GM19324 (cell line): ENCODE measurements around the gene EBI3.
"Not testable (repeated sequence)": the region's sequence is repeated elsewhere in the genome, so short reads cannot be mapped to it uniquely, and the experiment has no call there.

Experiments used
- ATAC-seq: cut with Tn5 transposase; IDR thresholded peaks from one replicate; pipeline ENCODE4 v1.9.1; 2021; ENCODE audit warnings: mild to moderate bottlenecking, moderate library complexity; ENCODE audit not compliant: unreplicated experiment, low FRiP score

Gene EBI3

DNA sequence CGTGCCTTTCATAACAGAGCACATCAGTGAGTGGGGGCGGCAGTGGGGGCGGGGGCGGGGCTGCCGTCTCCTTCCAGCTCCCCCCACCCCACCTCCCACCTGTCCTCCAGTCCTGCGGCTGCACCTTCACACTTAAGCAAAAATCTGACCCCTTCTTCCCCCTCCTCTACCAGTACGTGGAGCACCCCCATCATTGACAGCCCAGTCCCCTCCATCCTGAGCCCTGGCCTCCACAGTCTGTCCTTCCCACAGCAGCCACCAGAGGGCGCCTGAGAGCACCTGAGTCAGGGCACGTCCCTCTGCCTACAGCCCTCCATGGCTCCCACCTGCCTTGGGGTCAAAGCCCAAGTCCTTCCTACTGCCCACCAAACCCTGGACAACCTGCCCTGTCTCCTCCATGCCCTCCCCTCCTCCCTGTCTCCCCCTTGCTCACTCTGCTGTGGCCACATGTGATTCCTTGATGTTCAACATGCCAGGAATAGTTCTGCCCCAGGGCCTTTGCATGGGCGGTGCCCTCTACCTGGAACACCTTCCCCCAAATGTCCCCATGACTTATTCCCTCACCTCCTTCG, 4.0 kb downstream of the EBI3 start:
- no peak for ATAC-seq

DNA sequence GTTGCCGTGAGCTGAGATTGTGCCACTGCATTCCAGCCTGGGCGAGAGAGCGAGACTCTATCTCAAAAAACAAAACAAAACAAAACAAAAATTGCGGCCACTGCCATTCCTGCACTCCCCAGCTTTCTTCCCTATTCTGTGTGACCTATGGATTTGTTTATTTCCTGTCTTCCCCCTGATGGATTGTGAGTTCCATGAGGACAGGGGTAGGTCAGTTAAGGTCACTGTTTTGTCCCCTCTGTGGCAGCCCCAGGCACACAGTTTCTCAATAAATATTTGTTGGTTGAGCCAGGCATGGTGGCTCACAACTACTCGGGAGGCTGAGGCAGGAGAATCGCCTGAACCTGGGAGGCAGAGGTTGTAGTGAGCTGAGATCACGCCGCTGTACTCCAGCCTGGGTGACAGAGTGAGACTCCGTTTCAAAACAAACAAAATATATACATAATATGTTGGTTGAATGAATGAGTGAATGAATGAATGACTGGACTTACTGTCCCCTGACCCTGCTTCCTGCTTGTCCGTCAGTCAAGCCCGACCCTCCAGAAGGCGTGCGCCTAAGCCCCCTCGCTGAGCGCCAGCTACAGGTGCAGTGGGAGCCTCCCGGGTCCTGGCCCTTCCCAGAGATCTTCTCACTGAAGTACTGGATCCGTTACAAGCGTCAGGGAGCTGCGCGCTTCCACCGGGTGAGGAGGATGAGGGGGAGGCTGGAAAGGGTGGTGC, 5.0 kb downstream of the EBI3 start:
- no peak for ATAC-seq

GRCh38 chr19:4234862-4235201, 5.5 kb downstream of the EBI3 start:
- ATAC-seq = no peak

DNA sequence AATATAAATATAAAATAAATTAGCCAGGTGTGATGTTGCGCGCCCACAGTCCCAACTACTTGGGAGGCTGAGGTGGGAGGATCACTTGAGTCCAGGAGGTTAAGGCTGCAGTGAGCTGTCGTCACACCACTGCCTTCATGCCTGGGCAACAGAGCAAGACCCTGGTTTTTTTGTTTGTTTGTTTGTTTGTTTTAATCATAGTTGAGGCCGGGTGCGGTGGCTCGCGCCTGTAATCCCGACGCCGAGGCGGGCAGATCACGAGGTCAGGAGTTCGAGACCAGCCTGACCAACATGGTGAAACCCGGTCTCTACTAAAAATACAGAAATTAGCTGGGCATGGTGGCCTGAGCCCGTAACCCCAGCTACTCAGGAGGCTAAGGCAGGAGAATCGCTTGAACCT, 8.2 kb downstream of the EBI3 start:
- ATAC-seq = not testable (repeated sequence)

GRCh38 chr19:4238831-4239230, 9.5 kb downstream of the EBI3 start:
- no peak for ATAC-seq

- no peak for ATAC-seq
Observed at GRCh38 chr19:4241824-4242430, 12.6 kb downstream of the EBI3 start.

- ATAC-seq = not testable (repeated sequence)
Observed at GRCh38 chr19:4245938-4246337, 16.6 kb downstream of the EBI3 start.

DNA sequence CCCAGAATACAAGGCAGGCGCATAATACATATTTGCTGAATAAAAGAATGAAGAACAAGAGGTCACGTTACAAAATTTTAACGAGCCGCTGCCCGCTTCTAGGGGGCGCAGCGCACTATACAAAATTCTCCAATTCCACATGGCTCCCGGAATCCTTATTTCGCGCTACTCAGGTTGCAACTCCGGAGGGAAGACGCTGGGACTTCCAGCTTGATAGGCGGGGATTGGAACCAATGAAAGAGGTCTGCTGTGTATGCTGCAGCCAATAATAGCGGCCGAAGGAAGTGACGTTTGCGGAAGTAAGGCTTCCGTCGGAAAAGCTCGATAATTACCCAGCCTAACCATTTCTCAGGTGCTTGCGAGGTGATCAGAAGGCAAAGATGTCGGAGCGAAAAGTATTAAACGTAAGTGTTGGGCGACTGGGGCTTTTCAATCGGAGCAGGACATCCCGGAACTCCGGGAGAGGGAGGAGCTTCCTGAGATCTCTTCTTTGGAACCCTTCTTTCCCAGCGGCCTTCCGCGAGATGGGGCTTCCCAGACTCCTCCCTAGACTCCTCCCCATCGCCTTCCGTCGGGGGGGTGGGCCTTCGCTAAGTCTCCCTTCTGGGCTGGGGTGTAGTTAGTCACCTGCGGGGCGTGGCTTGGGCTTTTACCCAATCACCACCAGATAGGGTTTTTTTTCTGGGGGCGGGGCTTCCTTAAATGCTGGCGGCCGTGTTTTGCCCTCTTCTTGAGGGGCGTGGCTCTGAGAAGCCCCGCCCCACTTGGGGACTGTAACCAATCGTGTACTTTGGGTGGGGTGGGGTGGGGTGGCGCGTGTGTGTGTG, 17.7 kb downstream of the EBI3 start, which contains the start of gene YJU2:
Gene YJU2 (plus strand): TSS at position 314 of the 827 bp plus-strand sequence. CDS start 67 bp downstream, at position 381.
- peak; percentile 84 for ATAC-seq

DNA sequence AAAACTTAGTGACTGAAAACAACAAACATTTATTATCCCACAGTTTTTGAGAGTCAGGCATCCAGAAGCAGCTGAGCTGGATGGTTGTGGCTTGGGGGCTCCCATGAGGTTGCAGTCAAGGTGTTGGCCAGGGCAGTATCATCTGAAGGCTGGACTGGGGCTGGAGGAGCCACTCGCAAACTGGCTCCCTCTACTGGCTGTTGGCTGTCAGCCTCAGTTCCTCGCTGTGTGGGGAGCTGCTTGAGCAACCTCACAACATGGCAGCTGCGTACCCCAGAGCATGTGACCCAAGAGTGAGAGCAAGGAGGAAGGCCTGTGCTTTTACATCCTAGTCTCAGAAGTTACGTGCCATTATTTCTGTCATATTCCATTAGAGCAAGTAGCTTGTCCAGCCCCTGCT, 27.2 kb downstream of the EBI3 start:
- ATAC-seq = no peak

DNA sequence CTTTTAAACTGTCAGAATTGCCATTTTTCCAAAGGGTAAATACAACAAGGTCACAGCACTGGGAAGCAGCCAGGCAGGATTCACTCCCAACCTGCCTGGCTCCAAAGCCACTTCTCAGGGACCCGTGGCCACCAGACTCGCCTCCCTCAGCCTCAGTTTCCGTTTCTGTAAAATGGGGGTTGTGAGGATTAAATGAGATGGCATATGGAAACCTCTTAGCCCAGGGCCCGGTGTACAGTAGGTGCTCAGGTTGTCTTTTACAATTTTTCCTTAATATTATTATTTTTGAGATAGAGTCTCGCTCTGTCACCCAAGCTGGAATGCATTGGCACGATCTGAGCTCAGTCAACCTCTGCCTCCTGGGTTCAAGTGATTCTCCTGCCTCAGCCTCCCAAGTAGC, 27.7 kb downstream of the EBI3 start:
- ATAC-seq = no peak

DNA sequence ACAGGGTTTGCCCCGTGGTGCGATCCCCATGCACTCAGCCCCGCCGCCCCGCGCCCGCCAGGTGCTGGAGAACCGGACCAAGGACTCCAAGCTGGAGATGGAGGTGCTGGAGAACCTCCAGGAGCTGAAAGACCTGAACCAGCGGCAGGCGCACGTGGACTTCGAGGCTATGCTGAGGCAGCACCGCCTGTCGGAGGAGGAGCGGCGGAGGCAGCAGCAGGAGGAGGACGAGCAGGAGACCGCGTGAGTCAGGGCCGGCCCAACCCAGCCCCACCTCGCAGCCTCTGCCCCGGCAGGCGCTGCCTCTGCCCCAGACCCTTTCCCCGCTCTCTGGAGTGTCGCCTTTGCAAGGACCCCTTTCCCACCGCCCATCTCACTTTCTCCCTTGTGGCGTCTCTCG, 28.9 kb downstream of the EBI3 start:
- ATAC-seq = no peak

- no peak for ATAC-seq
Observed at GRCh38 chr19:4260613-4261191, 31.4 kb downstream of the EBI3 start.

DNA sequence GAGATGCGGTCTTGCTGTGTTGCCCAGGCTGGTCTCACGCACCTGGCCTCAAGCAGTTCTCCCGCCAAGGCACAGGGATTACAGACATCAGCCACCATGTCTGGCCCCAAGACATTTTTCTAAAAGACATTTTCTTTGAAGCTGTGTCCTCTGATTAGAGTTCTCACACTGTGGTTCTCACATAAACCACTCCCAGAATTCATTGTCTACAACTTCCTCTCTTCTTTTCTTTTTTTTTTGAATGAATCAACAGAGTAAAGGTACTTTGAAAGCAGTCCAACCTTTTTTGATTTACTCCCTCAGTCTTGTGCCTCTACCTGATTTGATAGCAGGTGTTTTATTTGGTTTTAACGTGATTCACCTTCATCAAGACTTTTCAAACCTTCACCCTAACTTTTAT, 35.5 kb downstream of the EBI3 start:
- ATAC-seq = no peak

- ATAC-seq = no peak
Observed at GRCh38 chr19:4266253-4267000, 37.1 kb downstream of the EBI3 start.

GRCh38 chr19:4267101-4267900, 38.0 kb downstream of the EBI3 start:
- no peak for ATAC-seq

GRCh38 chr19:4267901-4268815, 38.8 kb downstream of the EBI3 start:
- no peak for ATAC-seq

GRCh38 chr19:4268816-4269430, 39.6 kb downstream of the EBI3 start:
- ATAC-seq = no peak

DNA sequence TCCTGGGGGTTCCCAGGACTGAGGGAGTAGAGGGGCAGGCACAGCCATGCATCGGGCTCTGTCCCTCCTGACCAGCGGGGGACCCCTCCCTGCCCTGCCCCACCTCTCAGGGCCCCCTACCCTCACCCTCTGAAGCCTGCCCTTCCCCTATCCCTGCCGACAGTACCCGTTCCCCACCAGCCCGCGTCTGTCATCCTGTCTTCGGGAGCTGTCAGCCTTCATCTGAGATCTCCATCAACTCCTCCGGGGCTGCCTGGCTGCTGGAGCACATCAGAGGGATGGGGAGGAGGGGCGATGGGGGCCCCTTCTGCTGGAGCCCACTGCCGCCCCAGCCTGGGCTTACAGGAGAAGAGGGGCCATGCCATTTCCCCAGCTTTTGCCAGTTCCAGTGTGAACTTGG, 43.6 kb downstream of the EBI3 start:
- ATAC-seq = no peak
